Endodermal cell (in vitro differentiated cells): ENCODE measurements around the gene ERBB4. TPM values are rescaled to one million over a fixed set of nuclear protein-coding genes. Genes with fewer than 3 reads are reported as not detected.

Experiments used
- DNase-seq: peaks from one replicate; pipeline ENCODE4 v3.0.0-alpha.2; 2017
- H3K27ac ChIP-seq: 2 replicates; pipeline ENCODE4 v1.5.1; 2013; ENCODE audit warnings: mild to moderate bottlenecking, low read depth, low read length, moderate library complexity
- H3K27me3 ChIP-seq: 2 replicates; pipeline ENCODE4 v1.6.1; 2013; ENCODE audit warnings: mild to moderate bottlenecking, low read length, moderate library complexity; ENCODE audit not compliant: insufficient read depth, control insufficient read depth, poor library complexity, severe bottlenecking
- H3K36me3 ChIP-seq: 2 replicates; pipeline ENCODE4 v1.7.0; 2013; ENCODE audit warnings: mild to moderate bottlenecking, low read length, moderate library complexity; ENCODE audit not compliant: control insufficient read depth, insufficient read depth
- H3K4me1 ChIP-seq: one replicate; pipeline ENCODE4 v1.7.0; 2013; ENCODE audit warnings: low read length; ENCODE audit not compliant: control insufficient read depth, insufficient read depth
- H3K4me3 ChIP-seq: 2 replicates; pipeline ENCODE4 v1.5.1; 2013; ENCODE audit warnings: mild to moderate bottlenecking, low read length, moderate library complexity
- H3K9ac ChIP-seq: 2 replicates; pipeline ENCODE4 v1.6.1; 2013; ENCODE audit warnings: mild to moderate bottlenecking, low read length, moderate library complexity; ENCODE audit not compliant: poor library complexity, severe bottlenecking; ENCODE audit errors: extremely low read depth
- H3K9me3 ChIP-seq: 2 replicates; pipeline ENCODE4 v1.6.1; 2013; ENCODE audit warnings: mild to moderate bottlenecking, low read length, moderate library complexity; ENCODE audit not compliant: control insufficient read depth
- H3K27ac Mint-ChIP-seq: 2 replicates; pipeline ENCODE4 v1.8.0; 2020; ENCODE audit warnings: mixed read lengths
- H3K27me3 Mint-ChIP-seq: 2 replicates; pipeline ENCODE4 v1.8.0; 2021; ENCODE audit warnings: mild to moderate bottlenecking, mixed read lengths; ENCODE audit not compliant: insufficient read depth
- H3K36me3 Mint-ChIP-seq: 2 replicates; pipeline ENCODE4 v1.8.0; 2020; ENCODE audit warnings: low read depth, mixed read lengths
- H3K4me1 Mint-ChIP-seq: 2 replicates; pipeline ENCODE4 v1.8.0; 2020; ENCODE audit warnings: mixed read lengths
- H3K4me3 Mint-ChIP-seq: 2 replicates; pipeline ENCODE4 v1.8.0; 2020; ENCODE audit warnings: mild to moderate bottlenecking, moderate library complexity, mixed read lengths
- H3K9me3 Mint-ChIP-seq: 2 replicates; pipeline ENCODE4 v1.8.0; 2020; ENCODE audit warnings: mild to moderate bottlenecking, mixed read lengths
- WGBS, 2 experiments: methylation state at CpG; one replicate each; pipeline versions ENCODE4 v1.1.5 to v1.1.7; 2013; ENCODE audit warnings: missing lambda C conversion rate in 2 of 2, mixed read lengths in 1 of 2; ENCODE audit not compliant: insufficient coverage in 1 of 2, insufficient read length in 1 of 2; 5-methylcytosine and 5-hydroxymethylcytosine counted together
- total RNA-seq, 2 donors: library from RNA; stranded (reverse); fragmentation: NEBNext Ultra II Directional in 1 of 2; extraction: Animal tissue kit (Norgen Biotek cat#: 25700) in 1 of 2; gene quantifications; 2 replicates in 1 of 2; 3 replicates in 1 of 2; pipeline ENCODE4 v1.2.1, GENCODE V29; 2021
- TF ChIP-seq, protein P1 (sequence below): fragments of 200-600 bp; sonication (generic); conservative IDR thresholded peaks from 2 replicates; pipeline ENCODE4 v1.5.0; 2021; ENCODE audit warnings: antibody characterized with exemption, mild to moderate bottlenecking

ERBB4 gene
- total RNA-seq, 2 donors from 2014 or later, result 154 to 158 TPM

DNA sequence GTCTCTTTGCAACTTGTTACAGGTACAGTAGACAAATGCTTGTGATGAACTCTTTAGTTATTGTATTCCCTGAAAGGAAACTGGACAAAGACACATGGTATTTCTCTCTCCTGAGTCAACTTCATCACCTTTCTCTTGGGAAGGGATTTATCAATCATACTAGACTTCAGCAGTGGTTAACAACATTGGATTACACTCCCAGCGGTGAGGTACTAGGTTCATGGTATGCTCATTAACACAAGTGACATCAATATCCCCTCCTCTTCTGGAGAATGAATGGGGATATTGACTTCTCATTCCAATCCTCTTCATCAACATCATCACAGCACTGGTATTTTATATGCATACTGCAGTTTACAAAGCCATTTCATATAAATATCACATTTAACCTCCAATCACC lies 574.6 kb downstream of the ERBB4 start:
- Mint-ChIP-seq H3K36me3 (no peaks in the 10 kb centered on the region), H3K4me1 (no peaks in the 10 kb centered on the region)
- TF ChIP-seq, protein P1, sequence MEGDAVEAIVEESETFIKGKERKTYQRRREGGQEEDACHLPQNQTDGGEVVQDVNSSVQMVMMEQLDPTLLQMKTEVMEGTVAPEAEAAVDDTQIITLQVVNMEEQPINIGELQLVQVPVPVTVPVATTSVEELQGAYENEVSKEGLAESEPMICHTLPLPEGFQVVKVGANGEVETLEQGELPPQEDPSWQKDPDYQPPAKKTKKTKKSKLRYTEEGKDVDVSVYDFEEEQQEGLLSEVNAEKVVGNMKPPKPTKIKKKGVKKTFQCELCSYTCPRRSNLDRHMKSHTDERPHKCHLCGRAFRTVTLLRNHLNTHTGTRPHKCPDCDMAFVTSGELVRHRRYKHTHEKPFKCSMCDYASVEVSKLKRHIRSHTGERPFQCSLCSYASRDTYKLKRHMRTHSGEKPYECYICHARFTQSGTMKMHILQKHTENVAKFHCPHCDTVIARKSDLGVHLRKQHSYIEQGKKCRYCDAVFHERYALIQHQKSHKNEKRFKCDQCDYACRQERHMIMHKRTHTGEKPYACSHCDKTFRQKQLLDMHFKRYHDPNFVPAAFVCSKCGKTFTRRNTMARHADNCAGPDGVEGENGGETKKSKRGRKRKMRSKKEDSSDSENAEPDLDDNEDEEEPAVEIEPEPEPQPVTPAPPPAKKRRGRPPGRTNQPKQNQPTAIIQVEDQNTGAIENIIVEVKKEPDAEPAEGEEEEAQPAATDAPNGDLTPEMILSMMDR, result no peak

GRCh38 chr2:211957799-211958198 lies 580.8 kb downstream of the ERBB4 start:
- Histone ChIP-seq H3K4me1 (no peaks in the 10 kb centered on the region), H3K9ac (no peak overlapping the region), H3K27me3 (no peaks in the 10 kb centered on the region), H3K9me3 (no peaks in the 10 kb centered on the region), H3K36me3 (no peaks in the 10 kb centered on the region), H3K4me3 (no peak overlapping the region), H3K27ac (no peak overlapping the region)
- Mint-ChIP-seq H3K4me3 (no peak overlapping the region), H3K36me3 (no peaks in the 10 kb centered on the region), H3K9me3 (no peaks in the 10 kb centered on the region), H3K27me3 (no peaks in the 10 kb centered on the region), H3K4me1 (no peaks in the 10 kb centered on the region), H3K27ac (no peak overlapping the region)
- DNase-seq, result no peak
- TF ChIP-seq, protein P1, result no peak
- 97 to 100% methylated on average over 1 of the region's 1 CpG for WGBS, 2 experiments

More for the DNA sequence above, 574.6 kb downstream of the ERBB4 start:
- no peak for DNase-seq
- Histone ChIP-seq H3K4me3 (no peak overlapping the region), H3K36me3 (no peaks in the 10 kb centered on the region), H3K9ac (no peak overlapping the region), H3K4me1 (no peaks in the 10 kb centered on the region), H3K27me3 (no peaks in the 10 kb centered on the region), H3K9me3 (no peaks in the 10 kb centered on the region), H3K27ac (no peak overlapping the region)
- 60 to 86% methylated on average over 1 of the region's 1 CpG for WGBS, 2 experiments
- H3K27ac Mint-ChIP-seq, result no peak overlapping the region
- no peaks in the 10 kb centered on the region for H3K27me3 Mint-ChIP-seq
- H3K9me3 Mint-ChIP-seq, result no peaks in the 10 kb centered on the region
- no peak overlapping the region for H3K4me3 Mint-ChIP-seq

GRCh38 chr2:211955648-211956047 lies 583.0 kb downstream of the ERBB4 start:
- no peak overlapping the region for H3K4me3 Mint-ChIP-seq
- TF ChIP-seq, protein P1, result no peak

More at GRCh38 chr2:211955648-211956047, 583.0 kb downstream of the ERBB4 start:
- Histone ChIP-seq H3K4me1 (no peaks in the 10 kb centered on the region), H3K4me3 (no peak overlapping the region), H3K9me3 (no peaks in the 10 kb centered on the region), H3K27ac (no peak overlapping the region), H3K36me3 (no peaks in the 10 kb centered on the region), H3K9ac (no peak overlapping the region), H3K27me3 (no peaks in the 10 kb centered on the region)
- Mint-ChIP-seq H3K27me3 (no peaks in the 10 kb centered on the region), H3K4me1 (no peaks in the 10 kb centered on the region), H3K9me3 (peaks cover 3% of the 10 kb centered on the region), H3K36me3 (no peaks in the 10 kb centered on the region), H3K27ac (no peak overlapping the region)
- no peak for DNase-seq
- WGBS, 2 experiments, result 98 to 100% methylated on average over 1 of the region's 1 CpG
